Parathyroid adenoma (tissue), 2 donors: ENCODE data around the gene CD151.

Experiments
- H2AFZ ChIP-seq: fragments of 300-600 bp; sonication (generic); one replicate; pipeline ENCODE4 v1.7.0; 2017; ENCODE audit warnings: antibody characterized with exemption, mild to moderate bottlenecking
- H3K27ac ChIP-seq: fragments of 300-600 bp; sonication (generic); one replicate; pipeline ENCODE4 v1.7.0; 2017
- H3K27me3 ChIP-seq: fragments of 300-600 bp; sonication (generic); one replicate; pipeline ENCODE4 v1.7.0; 2017; ENCODE audit warnings: low read length; ENCODE audit not compliant: control insufficient read depth, insufficient read depth
- H3K36me3 ChIP-seq: fragments of 300-600 bp; sonication (generic); one replicate; pipeline ENCODE4 v1.7.0; 2017; ENCODE audit warnings: low read length; ENCODE audit not compliant: control insufficient read depth, insufficient read depth
- H3K4me1 ChIP-seq: fragments of 300-600 bp; sonication (generic); one replicate; pipeline ENCODE4 v1.7.0; 2017; ENCODE audit warnings: control low read depth
- H3K4me2 ChIP-seq: fragments of 300-600 bp; sonication (generic); one replicate; pipeline ENCODE4 v1.7.0; 2017; ENCODE audit warnings: low read length
- H3K4me3 ChIP-seq: fragments of 300-600 bp; sonication (generic); one replicate; pipeline ENCODE4 v1.7.0; 2017; ENCODE audit warnings: low read depth, low read length
- H3K79me2 ChIP-seq: fragments of 300-600 bp; sonication (generic); one replicate; pipeline ENCODE4 v1.7.0; 2017; ENCODE audit warnings: control low read depth
- H3K9ac ChIP-seq: fragments of 300-600 bp; sonication (generic); one replicate; pipeline ENCODE4 v1.7.0; 2017; ENCODE audit warnings: mild to moderate bottlenecking
- H3K9me3 ChIP-seq: fragments of 300-600 bp; sonication (generic); one replicate; pipeline ENCODE4 v1.7.0; 2017; ENCODE audit warnings: low read length; ENCODE audit not compliant: control insufficient read depth
- TF ChIP-seq, protein P1 (sequence below): fragments of 300-600 bp; sonication (generic); IDR thresholded peaks from one replicate; pipeline ENCODE4 v1.7.0; 2017; ENCODE audit warnings: antibody characterized with exemption, mild to moderate bottlenecking
- donor health status: primary hyperparathyroidism.

CD151 gene

DNA sequence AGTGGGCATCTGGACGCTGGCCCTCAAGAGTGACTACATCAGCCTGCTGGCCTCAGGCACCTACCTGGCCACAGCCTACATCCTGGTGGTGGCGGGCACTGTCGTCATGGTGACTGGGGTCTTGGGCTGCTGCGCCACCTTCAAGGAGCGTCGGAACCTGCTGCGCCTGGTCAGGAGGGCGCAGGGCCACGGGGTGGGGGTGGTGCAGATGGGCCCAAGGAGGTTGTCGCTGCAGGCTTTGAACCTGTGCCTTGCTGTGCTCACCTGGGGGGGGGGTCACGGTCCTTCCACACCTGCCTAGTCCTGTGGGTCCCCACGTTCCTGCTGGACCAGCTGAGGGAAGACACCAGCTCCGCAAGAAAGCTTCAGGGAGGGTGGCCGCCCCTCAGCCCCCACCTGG, 3.5 kb downstream of the CD151 start:
- TF ChIP-seq, protein P1, sequence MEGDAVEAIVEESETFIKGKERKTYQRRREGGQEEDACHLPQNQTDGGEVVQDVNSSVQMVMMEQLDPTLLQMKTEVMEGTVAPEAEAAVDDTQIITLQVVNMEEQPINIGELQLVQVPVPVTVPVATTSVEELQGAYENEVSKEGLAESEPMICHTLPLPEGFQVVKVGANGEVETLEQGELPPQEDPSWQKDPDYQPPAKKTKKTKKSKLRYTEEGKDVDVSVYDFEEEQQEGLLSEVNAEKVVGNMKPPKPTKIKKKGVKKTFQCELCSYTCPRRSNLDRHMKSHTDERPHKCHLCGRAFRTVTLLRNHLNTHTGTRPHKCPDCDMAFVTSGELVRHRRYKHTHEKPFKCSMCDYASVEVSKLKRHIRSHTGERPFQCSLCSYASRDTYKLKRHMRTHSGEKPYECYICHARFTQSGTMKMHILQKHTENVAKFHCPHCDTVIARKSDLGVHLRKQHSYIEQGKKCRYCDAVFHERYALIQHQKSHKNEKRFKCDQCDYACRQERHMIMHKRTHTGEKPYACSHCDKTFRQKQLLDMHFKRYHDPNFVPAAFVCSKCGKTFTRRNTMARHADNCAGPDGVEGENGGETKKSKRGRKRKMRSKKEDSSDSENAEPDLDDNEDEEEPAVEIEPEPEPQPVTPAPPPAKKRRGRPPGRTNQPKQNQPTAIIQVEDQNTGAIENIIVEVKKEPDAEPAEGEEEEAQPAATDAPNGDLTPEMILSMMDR, result no peak

DNA sequence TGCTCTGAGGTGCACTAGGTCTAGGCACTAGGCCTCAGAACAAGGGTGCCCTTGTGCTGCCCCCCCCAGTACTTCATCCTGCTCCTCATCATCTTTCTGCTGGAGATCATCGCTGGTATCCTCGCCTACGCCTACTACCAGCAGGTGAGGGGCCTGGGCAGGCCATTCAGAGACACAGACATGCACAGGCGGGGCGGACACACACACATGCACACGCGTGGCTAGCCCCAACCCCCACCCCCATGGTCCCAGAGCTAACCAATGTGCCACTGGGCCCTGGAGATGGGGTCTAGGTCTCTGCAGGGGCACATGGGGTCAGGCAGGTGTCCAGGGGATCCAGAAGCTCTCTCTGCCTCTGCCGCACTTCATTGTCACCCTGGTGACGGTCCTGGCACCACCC, 3.9 kb downstream of the CD151 start:
- H3K27ac ChIP-seq, result no peak overlapping the region
- no peak overlapping the region for H3K4me3 ChIP-seq
- H3K9me3 ChIP-seq, result no peaks in the 10 kb centered on the region
- no peak overlapping the region for H3K9ac ChIP-seq
- TF ChIP-seq, protein P1, result no peak
- H3K79me2 ChIP-seq, result no peaks in the 10 kb centered on the region
- no peak overlapping the region for H2AFZ ChIP-seq
- no peaks in the 10 kb centered on the region for H3K36me3 ChIP-seq
- no peaks in the 10 kb centered on the region for H3K27me3 ChIP-seq
- H3K4me2 ChIP-seq, result no peak overlapping the region
- H3K4me1 ChIP-seq, result peaks cover 5% of the 10 kb centered on the region

More for the DNA sequence above, 3.5 kb downstream of the CD151 start:
- Histone ChIP-seq H3K4me2 (no peak overlapping the region), H3K4me1 (peaks cover 5% of the 10 kb centered on the region), H3K9ac (no peak overlapping the region), H3K36me3 (no peaks in the 10 kb centered on the region), H3K4me3 (no peak overlapping the region), H2AFZ (no peak overlapping the region), H3K9me3 (no peaks in the 10 kb centered on the region), H3K27me3 (no peaks in the 10 kb centered on the region), H3K27ac (no peak overlapping the region), H3K79me2 (no peaks in the 10 kb centered on the region)

DNA sequence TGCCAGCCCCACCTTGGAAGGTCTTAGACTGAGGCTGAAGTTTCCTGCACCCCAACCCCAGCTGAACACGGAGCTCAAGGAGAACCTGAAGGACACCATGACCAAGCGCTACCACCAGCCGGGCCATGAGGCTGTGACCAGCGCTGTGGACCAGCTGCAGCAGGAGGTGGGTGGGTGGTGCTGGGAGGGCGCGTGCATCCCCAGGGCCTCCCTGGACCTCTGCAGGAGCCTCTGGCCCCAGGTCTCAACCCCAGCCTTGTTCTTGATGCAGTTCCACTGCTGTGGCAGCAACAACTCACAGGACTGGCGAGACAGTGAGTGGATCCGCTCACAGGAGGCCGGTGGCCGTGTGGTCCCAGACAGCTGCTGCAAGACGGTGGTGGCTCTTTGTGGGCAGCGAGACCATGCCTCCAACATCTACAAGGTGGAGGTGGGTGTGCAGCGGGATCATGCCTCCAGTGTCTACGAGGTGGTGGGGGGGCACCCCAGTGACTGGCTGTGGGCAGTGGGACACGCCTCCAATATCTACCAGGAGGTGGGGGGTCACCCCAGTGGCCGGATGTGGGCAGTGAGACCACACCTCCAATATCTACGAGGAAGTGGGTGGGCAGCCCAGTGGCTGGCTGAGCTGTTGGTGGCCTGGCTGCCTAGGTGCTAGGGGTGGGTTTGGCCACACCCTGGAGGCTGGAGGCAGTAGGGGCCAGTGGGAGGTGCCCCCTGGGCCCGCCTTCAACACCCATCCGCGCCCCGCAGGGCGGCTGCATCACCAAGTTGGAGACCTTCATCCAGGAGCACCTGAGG, 4.6 kb downstream of the CD151 start:
- TF ChIP-seq, protein P1, result no peak
- Histone ChIP-seq H3K27me3 (no peaks in the 10 kb centered on the region), H3K27ac (no peak overlapping the region), H3K9me3 (no peaks in the 10 kb centered on the region), H3K79me2 (no peaks in the 10 kb centered on the region), H3K4me2 (no peak overlapping the region), H3K4me3 (no peak overlapping the region), H3K36me3 (no peaks in the 10 kb centered on the region), H3K4me1 (peaks cover 4% of the 10 kb centered on the region), H3K9ac (no peak overlapping the region), H2AFZ (no peak overlapping the region)

DNA sequence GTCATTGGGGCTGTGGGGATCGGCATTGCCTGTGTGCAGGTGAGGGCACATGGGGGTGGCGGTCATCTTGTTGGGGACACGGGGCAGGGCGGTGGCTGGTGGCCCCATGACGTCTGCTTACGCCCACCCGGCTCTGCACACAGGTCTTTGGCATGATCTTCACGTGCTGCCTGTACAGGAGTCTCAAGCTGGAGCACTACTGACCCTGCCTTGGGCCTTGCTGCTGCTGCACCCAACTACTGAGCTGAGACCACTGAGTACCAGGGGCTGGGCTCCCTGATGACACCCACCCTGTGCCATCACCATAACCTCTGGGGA, 5.2 kb downstream of the CD151 start:
- Histone ChIP-seq H3K4me2 (no peak overlapping the region), H3K27ac (no peak overlapping the region), H3K36me3 (no peaks in the 10 kb centered on the region), H2AFZ (no peak overlapping the region), H3K79me2 (no peaks in the 10 kb centered on the region), H3K4me3 (no peak overlapping the region), H3K9me3 (no peaks in the 10 kb centered on the region), H3K4me1 (peaks cover 3% of the 10 kb centered on the region), H3K9ac (no peak overlapping the region), H3K27me3 (no peaks in the 10 kb centered on the region)
- TF ChIP-seq, protein P1, result no peak
